GM12878 (cell line): Measurements from ENCODE around the gene HYI. TPM values are rescaled to one million over a fixed set of nuclear protein-coding genes. Genes with fewer than 3 reads are reported as not detected.
A peak's percentile ranks its signal among the peaks of the same experiment; 100 is the strongest.

Source experiments
- CREM ChIP-seq: IDR thresholded peaks from 2 replicates; pipeline ENCODE4 v1.6.1; 2014; ENCODE audit warnings: antibody characterized with exemption, low read depth
- KAT2A ChIP-seq: conservative IDR thresholded peaks from 2 replicates; pipeline ENCODE4 v1.6.1; 2011; ENCODE audit warnings: low read depth, low read length; ENCODE audit not compliant: control insufficient read depth
- KLF5 ChIP-seq: fragments of 450-650 bp; IDR thresholded peaks from 2 replicates; pipeline ENCODE4 v1.6.1; 2014; ENCODE audit warnings: mild to moderate bottlenecking; ENCODE audit not compliant: partially characterized antibody
- NR2F1 ChIP-seq: fragments of 450-650 bp; conservative IDR thresholded peaks from 2 replicates; pipeline ENCODE4 v1.6.1; 2017; ENCODE audit warnings: mild to moderate bottlenecking
- SREBF1 ChIP-seq: IDR thresholded peaks from 2 replicates; pipeline ENCODE4 v1.6.1; 2012; ENCODE audit warnings: mild to moderate bottlenecking, low read length
- STAT1 ChIP-seq: fragments of 450-650 bp; conservative IDR thresholded peaks from 2 replicates; pipeline ENCODE4 v1.6.1; 2014; ENCODE audit warnings: antibody characterized with exemption, mild to moderate bottlenecking
- polyA plus RNA-seq, 11 experiments: library from polyadenylated mRNA; depleted of rRNA in 4 of 11; unstranded in 6 of 11; stranded (reverse) in 5 of 11; fragments of >200 nt; fragmentation: Nextera tagmentation in 4 of 11; fragmentation: Illumina TruSeq in 1 of 11; extraction: Ambion mirVana in 4 of 11; extraction: Trizol in 1 of 11; gene quantifications; 1 replicate in 1 of 11; 2 replicates in 10 of 11; pipeline versions ENCODE4 v1.2.1 to v1.2.3, GENCODE V29; 2011 to 2016; ENCODE audit warnings: inconsistent platforms in 2 of 11, missing spikeins in 2 of 11, low read depth in 1 of 11
- total RNA-seq, 4 experiments: library from RNA; depleted of rRNA in 3 of 4; stranded (reverse); fragments of >200 nt in 3 of 4; fragmentation: Illumina TruSeq in 1 of 4; extraction: Trizol in 1 of 4; gene quantifications; 2 replicates each; pipeline versions ENCODE4 v1.2.1 to v1.2.3, GENCODE V29; 2013 to 2021
- TF ChIP-seq, protein P1 (sequence below): fragments of 450-650 bp; IDR thresholded peaks from 2 replicates; pipeline ENCODE4 v1.6.1; 2017; ENCODE audit warnings: mild to moderate bottlenecking, low read depth, inconsistent platforms; ENCODE audit not compliant: poor library complexity, severe bottlenecking
- TF ChIP-seq, protein P2 (sequence below): fragments of 450-650 bp; formaldehyde crosslinking; IDR thresholded peaks from 2 replicates; pipeline ENCODE4 v1.4.0; 2022; ENCODE audit warnings: mild to moderate bottlenecking, moderate library complexity
- TF ChIP-seq, protein P3 (sequence below): IDR thresholded peaks from 2 replicates; pipeline ENCODE4 v1.6.1; 2011; ENCODE audit warnings: mild to moderate bottlenecking, low read depth, low read length, moderate library complexity; ENCODE audit not compliant: insufficient replicate concordance
- TF ChIP-seq, protein P4 (sequence below): fragments of 450-650 bp; formaldehyde crosslinking; IDR thresholded peaks from 2 replicates; pipeline ENCODE4 v1.5.0; 2022; ENCODE audit warnings: mild to moderate bottlenecking, missing genetic modification characterization
- TF ChIP-seq, protein P5 (sequence below): IDR thresholded peaks from 2 replicates; pipeline ENCODE4 v1.6.1; 2012; ENCODE audit warnings: mild to moderate bottlenecking, low read depth, low read length
- TF ChIP-seq, protein P6 (sequence below): fragments of 450-650 bp; IDR thresholded peaks from 2 replicates; pipeline ENCODE4 v1.6.1; 2017; ENCODE audit warnings: mild to moderate bottlenecking

Gene HYI
- total and polyA plus RNA-seq, 10 of the 15 experiments (the other 5 are each of a cell fraction or from before 2014, with no cell fraction given) = 0.27 to 5.5 (median 2.0) TPM

DNA sequence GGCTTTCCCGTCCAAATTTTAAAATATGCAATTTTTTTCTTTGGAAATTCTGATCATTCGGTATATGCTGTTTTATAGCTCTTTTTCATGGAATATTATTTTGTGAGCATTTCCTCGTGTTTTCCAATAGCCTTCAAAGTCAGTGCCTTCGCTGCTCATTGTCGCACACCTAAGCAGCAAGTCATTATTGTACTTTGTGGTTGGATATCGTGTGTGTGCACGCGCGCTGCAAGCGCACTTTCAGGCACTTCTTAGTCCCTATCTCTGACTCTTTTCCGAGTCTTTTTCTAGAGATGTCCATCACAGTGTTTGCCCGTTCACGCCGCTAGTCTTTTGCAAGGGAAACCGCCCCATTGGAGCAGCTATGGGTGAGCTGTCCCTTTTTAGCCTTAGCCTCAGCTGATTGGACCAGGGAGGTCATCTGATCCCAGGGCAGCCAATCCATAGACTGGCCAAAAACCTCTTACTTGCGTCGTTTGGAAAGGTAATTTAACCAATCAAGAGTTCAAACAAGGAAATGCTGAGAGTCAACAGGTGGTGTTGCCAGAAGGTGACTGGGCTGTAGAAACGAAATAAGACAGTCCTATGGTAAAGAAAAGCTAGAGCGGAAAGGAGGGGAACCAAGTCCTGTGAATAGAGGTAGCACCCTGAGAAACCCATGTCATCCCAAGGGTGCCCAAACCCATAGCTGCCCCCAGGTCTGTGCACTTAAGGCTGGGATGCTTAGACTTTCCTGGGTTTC is 710 bp upstream of the HYI start (continued):
- TF ChIP-seq KAT2A (no peak), STAT1 (no peak), SREBF1 (no peak), KLF5 (no peak), CREM (no peak), NR2F1 (no peak)
- TF ChIP-seq, protein P1, sequence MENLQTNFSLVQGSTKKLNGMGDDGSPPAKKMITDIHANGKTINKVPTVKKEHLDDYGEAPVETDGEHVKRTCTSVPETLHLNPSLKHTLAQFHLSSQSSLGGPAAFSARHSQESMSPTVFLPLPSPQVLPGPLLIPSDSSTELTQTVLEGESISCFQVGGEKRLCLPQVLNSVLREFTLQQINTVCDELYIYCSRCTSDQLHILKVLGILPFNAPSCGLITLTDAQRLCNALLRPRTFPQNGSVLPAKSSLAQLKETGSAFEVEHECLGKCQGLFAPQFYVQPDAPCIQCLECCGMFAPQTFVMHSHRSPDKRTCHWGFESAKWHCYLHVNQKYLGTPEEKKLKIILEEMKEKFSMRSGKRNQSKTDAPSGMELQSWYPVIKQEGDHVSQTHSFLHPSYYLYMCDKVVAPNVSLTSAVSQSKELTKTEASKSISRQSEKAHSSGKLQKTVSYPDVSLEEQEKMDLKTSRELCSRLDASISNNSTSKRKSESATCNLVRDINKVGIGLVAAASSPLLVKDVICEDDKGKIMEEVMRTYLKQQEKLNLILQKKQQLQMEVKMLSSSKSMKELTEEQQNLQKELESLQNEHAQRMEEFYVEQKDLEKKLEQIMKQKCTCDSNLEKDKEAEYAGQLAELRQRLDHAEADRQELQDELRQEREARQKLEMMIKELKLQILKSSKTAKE = no peak
- TF ChIP-seq, protein P2, sequence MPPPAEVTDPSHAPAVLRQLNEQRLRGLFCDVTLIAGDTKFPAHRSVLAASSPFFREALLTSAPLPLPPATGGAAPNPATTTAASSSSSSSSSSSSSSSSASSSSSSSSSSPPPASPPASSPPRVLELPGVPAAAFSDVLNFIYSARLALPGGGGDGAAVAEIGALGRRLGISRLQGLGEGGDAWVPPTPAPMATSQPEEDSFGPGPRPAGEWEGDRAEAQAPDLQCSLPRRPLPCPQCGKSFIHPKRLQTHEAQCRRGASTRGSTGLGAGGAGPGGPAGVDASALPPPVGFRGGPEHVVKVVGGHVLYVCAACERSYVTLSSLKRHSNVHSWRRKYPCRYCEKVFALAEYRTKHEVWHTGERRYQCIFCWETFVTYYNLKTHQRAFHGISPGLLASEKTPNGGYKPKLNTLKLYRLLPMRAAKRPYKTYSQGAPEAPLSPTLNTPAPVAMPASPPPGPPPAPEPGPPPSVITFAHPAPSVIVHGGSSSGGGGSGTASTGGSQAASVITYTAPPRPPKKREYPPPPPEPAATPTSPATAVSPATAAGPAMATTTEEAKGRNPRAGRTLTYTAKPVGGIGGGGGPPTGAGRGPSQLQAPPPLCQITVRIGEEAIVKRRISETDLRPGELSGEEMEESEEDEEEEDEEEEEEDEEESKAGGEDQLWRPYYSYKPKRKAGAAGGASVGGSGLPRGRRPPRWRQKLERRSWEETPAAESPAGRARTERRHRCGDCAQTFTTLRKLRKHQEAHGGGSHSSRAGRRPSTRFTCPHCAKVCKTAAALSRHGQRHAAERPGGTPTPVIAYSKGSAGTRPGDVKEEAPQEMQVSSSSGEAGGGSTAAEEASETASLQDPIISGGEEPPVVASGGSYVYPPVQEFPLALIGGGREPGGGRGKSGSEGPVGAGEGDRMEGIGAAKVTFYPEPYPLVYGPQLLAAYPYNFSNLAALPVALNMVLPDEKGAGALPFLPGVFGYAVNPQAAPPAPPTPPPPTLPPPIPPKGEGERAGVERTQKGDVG (CRISPR knock-in tag) = no peak
- TF ChIP-seq, protein P3, sequence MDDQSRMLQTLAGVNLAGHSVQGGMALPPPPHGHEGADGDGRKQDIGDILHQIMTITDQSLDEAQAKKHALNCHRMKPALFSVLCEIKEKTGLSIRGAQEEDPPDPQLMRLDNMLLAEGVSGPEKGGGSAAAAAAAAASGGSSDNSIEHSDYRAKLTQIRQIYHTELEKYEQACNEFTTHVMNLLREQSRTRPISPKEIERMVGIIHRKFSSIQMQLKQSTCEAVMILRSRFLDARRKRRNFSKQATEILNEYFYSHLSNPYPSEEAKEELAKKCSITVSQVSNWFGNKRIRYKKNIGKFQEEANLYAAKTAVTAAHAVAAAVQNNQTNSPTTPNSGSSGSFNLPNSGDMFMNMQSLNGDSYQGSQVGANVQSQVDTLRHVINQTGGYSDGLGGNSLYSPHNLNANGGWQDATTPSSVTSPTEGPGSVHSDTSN = peak; percentile 72
- TF ChIP-seq, protein P4, sequence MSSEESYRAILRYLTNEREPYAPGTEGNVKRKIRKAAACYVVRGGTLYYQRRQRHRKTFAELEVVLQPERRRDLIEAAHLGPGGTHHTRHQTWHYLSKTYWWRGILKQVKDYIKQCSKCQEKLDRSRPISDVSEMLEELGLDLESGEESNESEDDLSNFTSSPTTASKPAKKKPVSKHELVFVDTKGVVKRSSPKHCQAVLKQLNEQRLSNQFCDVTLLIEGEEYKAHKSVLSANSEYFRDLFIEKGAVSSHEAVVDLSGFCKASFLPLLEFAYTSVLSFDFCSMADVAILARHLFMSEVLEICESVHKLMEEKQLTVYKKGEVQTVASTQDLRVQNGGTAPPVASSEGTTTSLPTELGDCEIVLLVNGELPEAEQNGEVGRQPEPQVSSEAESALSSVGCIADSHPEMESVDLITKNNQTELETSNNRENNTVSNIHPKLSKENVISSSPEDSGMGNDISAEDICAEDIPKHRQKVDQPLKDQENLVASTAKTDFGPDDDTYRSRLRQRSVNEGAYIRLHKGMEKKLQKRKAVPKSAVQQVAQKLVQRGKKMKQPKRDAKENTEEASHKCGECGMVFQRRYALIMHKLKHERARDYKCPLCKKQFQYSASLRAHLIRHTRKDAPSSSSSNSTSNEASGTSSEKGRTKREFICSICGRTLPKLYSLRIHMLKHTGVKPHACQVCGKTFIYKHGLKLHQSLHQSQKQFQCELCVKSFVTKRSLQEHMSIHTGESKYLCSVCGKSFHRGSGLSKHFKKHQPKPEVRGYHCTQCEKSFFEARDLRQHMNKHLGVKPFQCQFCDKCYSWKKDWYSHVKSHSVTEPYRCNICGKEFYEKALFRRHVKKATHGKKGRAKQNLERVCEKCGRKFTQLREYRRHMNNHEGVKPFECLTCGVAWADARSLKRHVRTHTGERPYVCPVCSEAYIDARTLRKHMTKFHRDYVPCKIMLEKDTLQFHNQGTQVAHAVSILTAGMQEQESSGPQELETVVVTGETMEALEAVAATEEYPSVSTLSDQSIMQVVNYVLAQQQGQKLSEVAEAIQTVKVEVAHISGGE (CRISPR knock-in tag) = no peak
- TF ChIP-seq, protein P5, sequence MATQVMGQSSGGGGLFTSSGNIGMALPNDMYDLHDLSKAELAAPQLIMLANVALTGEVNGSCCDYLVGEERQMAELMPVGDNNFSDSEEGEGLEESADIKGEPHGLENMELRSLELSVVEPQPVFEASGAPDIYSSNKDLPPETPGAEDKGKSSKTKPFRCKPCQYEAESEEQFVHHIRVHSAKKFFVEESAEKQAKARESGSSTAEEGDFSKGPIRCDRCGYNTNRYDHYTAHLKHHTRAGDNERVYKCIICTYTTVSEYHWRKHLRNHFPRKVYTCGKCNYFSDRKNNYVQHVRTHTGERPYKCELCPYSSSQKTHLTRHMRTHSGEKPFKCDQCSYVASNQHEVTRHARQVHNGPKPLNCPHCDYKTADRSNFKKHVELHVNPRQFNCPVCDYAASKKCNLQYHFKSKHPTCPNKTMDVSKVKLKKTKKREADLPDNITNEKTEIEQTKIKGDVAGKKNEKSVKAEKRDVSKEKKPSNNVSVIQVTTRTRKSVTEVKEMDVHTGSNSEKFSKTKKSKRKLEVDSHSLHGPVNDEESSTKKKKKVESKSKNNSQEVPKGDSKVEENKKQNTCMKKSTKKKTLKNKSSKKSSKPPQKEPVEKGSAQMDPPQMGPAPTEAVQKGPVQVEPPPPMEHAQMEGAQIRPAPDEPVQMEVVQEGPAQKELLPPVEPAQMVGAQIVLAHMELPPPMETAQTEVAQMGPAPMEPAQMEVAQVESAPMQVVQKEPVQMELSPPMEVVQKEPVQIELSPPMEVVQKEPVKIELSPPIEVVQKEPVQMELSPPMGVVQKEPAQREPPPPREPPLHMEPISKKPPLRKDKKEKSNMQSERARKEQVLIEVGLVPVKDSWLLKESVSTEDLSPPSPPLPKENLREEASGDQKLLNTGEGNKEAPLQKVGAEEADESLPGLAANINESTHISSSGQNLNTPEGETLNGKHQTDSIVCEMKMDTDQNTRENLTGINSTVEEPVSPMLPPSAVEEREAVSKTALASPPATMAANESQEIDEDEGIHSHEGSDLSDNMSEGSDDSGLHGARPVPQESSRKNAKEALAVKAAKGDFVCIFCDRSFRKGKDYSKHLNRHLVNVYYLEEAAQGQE = no peak
- TF ChIP-seq, protein P6, sequence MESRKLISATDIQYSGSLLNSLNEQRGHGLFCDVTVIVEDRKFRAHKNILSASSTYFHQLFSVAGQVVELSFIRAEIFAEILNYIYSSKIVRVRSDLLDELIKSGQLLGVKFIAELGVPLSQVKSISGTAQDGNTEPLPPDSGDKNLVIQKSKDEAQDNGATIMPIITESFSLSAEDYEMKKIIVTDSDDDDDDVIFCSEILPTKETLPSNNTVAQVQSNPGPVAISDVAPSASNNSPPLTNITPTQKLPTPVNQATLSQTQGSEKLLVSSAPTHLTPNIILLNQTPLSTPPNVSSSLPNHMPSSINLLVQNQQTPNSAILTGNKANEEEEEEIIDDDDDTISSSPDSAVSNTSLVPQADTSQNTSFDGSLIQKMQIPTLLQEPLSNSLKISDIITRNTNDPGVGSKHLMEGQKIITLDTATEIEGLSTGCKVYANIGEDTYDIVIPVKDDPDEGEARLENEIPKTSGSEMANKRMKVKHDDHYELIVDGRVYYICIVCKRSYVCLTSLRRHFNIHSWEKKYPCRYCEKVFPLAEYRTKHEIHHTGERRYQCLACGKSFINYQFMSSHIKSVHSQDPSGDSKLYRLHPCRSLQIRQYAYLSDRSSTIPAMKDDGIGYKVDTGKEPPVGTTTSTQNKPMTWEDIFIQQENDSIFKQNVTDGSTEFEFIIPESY = no peak
